Measurements from ENCODE around the gene ZFAND3. TPM values are rescaled to one million over a fixed set of nuclear protein-coding genes. Genes with fewer than 3 reads are reported as not detected.
"Not testable (repeated sequence)": the region's sequence is repeated elsewhere in the genome, so short reads cannot be mapped to it uniquely, and the experiment has no call there.

Gene ZFAND3
- total RNA-seq, 1 donor from 2014 or later = 31.2 TPM

GRCh38 chr6:37952027-37952426 lies 132.5 kb downstream of the ZFAND3 start:
- no peak overlapping the region for H3K4me3 ChIP-seq
- no peak overlapping the region for H3K27ac ChIP-seq
- H3K27me3 ChIP-seq = no peaks in the 10 kb centered on the region
- DNase-seq (ENCODE audit: extremely low spot score in 2 of 2) = no peak
- no peaks in the 10 kb centered on the region for H3K36me3 ChIP-seq
- no peaks in the 10 kb centered on the region for H3K9me3 ChIP-seq
- intact Hi-C loops (cut with DNase I) = no loop called here
- TF ChIP-seq POLR2AphosphoS5 (IDR thresholded peaks at IDR 0.05; ENCODE audit: insufficient read depth in 1 of 2, low read depth in 1 of 2) (no peak), POLR2A (IDR thresholded peaks at IDR 0.05) (no peak)
- TF ChIP-seq, protein P1, sequence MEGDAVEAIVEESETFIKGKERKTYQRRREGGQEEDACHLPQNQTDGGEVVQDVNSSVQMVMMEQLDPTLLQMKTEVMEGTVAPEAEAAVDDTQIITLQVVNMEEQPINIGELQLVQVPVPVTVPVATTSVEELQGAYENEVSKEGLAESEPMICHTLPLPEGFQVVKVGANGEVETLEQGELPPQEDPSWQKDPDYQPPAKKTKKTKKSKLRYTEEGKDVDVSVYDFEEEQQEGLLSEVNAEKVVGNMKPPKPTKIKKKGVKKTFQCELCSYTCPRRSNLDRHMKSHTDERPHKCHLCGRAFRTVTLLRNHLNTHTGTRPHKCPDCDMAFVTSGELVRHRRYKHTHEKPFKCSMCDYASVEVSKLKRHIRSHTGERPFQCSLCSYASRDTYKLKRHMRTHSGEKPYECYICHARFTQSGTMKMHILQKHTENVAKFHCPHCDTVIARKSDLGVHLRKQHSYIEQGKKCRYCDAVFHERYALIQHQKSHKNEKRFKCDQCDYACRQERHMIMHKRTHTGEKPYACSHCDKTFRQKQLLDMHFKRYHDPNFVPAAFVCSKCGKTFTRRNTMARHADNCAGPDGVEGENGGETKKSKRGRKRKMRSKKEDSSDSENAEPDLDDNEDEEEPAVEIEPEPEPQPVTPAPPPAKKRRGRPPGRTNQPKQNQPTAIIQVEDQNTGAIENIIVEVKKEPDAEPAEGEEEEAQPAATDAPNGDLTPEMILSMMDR (IDR thresholded peaks at IDR 0.05) = no peak
- H3K4me1 ChIP-seq = peaks cover 19% of the 10 kb centered on the region

DNA sequence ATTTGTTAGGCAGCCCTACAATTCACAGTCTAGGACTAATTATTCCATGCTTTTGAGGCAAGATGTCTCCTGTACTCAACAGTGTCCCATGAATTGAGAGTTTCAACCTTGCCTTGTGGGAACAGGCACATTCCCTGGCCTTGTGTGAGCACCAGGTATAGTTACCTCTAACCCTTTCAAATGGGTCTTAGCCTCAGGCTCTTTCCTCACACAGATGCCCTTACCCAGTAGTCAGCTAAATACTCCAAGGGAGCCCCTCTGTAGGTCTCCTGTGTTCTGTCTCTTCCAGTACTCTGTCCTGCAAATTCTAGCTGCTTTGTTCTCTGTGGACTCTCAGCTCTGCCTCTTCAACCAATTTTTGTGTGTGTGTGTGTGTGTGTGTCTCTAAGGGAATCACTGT lies 135.3 kb downstream of the ZFAND3 start:
- TF ChIP-seq, protein P1 (IDR thresholded peaks at IDR 0.05) = no peak
- TF ChIP-seq POLR2AphosphoS5 (IDR thresholded peaks at IDR 0.05; ENCODE audit: insufficient read depth in 1 of 2, low read depth in 1 of 2) (no peak), POLR2A (IDR thresholded peaks at IDR 0.05) (no peak)

DNA sequence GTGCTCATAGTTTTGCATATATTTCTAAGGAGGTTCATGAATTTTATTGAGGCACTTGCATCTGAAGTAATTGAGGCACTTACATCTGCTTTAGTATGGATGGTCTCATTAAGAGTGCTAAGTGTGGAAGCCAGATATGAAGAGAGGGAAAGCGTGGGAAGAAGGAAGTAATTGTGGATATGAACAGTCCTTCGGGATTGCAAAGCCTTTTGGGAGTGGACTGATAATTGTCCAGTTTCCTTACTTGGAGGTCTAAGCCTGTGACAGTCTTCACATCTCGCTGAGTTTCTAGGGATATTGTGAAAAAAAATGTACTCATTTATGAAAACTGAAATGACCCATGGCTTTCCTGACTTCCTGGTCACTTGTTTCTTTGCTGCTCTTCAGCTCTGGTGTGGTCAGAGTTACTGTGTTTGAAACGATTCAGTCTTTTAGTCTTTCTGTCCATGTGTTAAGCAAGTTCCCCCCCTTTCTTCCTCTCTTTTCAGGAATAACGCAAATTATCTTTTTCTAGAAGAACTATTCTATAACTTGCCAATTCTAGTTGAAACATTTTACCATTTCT lies 137.3 kb downstream of the ZFAND3 start:
- no peak for DNase-seq (ENCODE audit: extremely low spot score in 2 of 2)
- TF ChIP-seq, protein P1 (IDR thresholded peaks at IDR 0.05) = no peak
- TF ChIP-seq POLR2AphosphoS5 (IDR thresholded peaks at IDR 0.05; ENCODE audit: insufficient read depth in 1 of 2, low read depth in 1 of 2) = no peak
- no peak for TF ChIP-seq POLR2A (IDR thresholded peaks at IDR 0.05)

More for the DNA sequence above, 135.3 kb downstream of the ZFAND3 start:
- no peaks in the 10 kb centered on the region for H3K36me3 ChIP-seq
- peaks cover 15% of the 10 kb centered on the region for H3K4me1 ChIP-seq
- no peak overlapping the region for H3K27ac ChIP-seq
- H3K4me3 ChIP-seq = no peak overlapping the region
- no peak for DNase-seq (ENCODE audit: extremely low spot score in 2 of 2)
- H3K27me3 ChIP-seq = no peaks in the 10 kb centered on the region
- intact Hi-C loops (cut with DNase I) = no loop called here
- H3K9me3 ChIP-seq = no peaks in the 10 kb centered on the region

DNA sequence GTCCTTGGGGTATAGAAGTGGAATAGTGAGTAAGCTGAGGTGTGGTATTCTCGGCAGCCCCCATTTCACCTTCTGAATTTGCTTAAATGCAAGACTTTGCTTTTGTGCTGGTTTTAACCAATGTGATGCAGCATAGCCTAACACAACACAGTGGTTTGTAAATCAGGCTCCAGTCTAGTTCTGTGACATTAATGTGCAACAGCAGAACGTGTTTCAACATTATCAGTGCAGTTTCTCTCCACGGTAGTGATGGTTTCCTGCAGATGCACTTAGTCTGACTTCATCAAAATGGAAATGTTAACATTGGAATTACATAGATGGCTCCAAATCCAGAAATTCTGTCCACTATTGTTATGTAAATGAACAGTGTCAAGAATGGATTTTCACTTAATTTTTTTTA lies 139.5 kb downstream of the ZFAND3 start:
- intact Hi-C loops (cut with DNase I) = no loop called here
- DNase-seq (ENCODE audit: extremely low spot score in 2 of 2) = no peak
- Histone ChIP-seq H3K4me3 (no peak overlapping the region), H3K27ac (no peak overlapping the region), H3K9me3 (no peaks in the 10 kb centered on the region), H3K36me3 (no peaks in the 10 kb centered on the region), H3K27me3 (no peaks in the 10 kb centered on the region), H3K4me1 (peaks cover 9% of the 10 kb centered on the region)
- TF ChIP-seq, protein P1 (IDR thresholded peaks at IDR 0.05) = no peak
- no peak for TF ChIP-seq POLR2A (IDR thresholded peaks at IDR 0.05)
- no peak for TF ChIP-seq POLR2AphosphoS5 (IDR thresholded peaks at IDR 0.05; ENCODE audit: insufficient read depth in 1 of 2, low read depth in 1 of 2)

More for the DNA sequence above, 137.3 kb downstream of the ZFAND3 start:
- H3K36me3 ChIP-seq = no peaks in the 10 kb centered on the region
- no peaks in the 10 kb centered on the region for H3K9me3 ChIP-seq
- peaks cover 15% of the 10 kb centered on the region for H3K4me1 ChIP-seq
- H3K27me3 ChIP-seq = no peaks in the 10 kb centered on the region
- no peak overlapping the region for H3K27ac ChIP-seq
- intact Hi-C loops (cut with DNase I) = no loop called here
- no peak overlapping the region for H3K4me3 ChIP-seq

- H3K9me3 ChIP-seq = no peaks in the 10 kb centered on the region
- H3K4me1 ChIP-seq = peaks cover 9% of the 10 kb centered on the region
- no peaks in the 10 kb centered on the region for H3K36me3 ChIP-seq
- intact Hi-C loops (cut with DNase I) = no loop called here
- no peaks in the 10 kb centered on the region for H3K27me3 ChIP-seq
- no peak for DNase-seq (ENCODE audit: extremely low spot score in 2 of 2)
- no peak overlapping the region for H3K27ac ChIP-seq
- H3K4me3 ChIP-seq = no peak overlapping the region
- TF ChIP-seq POLR2A (IDR thresholded peaks at IDR 0.05) = no peak
Measured at GRCh38 chr6:37960139-37960935, 140.8 kb downstream of the ZFAND3 start.

DNA sequence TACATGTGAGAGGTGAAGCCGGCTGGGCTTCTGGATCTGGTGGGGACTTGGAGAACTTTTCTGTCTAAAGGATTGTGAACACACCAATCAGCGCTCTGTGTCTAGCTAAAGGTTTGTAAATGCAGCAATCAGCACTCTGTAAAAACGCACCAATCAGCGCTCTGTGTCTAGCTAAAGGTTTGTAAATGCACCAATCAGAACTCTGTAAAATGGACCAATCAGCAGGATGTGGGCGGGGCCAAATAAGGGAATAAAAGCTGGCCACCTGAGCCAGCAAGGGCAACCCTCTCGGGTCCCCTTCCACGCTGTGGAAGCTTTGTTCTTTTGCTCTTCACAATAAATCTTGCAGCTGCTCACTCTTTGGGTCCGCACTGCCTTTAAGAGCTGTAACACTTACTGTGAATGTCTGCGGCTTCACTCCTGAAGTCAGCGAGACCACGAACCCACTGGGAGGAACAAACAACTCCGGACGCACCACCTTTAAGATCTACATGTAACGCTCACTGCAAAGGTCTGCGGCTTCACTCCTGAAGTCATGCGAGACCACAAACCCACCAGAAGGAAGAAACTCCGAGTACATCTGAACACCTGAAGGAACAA lies 143.1 kb downstream of the ZFAND3 start:
- DNase-seq (ENCODE audit: extremely low spot score in 2 of 2); intact Hi-C loops (cut with DNase I): not testable (repeated sequence)

More for the DNA sequence above, 143.1 kb downstream of the ZFAND3 start:
- H3K27ac ChIP-seq, H3K4me3 ChIP-seq, H3K27me3 ChIP-seq, H3K36me3 ChIP-seq, H3K9me3 ChIP-seq: not testable (repeated sequence)
- H3K4me1 ChIP-seq = peaks cover 20% of the 10 kb centered on the region
